OCI-M1 (cell line): ENCODE measurements around the gene THBS1.

Experiments
- DNase-seq: peaks from one replicate; lab custom pipeline; 2025; lab: John Stamatoyannopoulos, UW

Gene THBS1

GRCh38 chr15:39608185-39609139, 27.6 kb downstream of the THBS1 start:
- no peak for DNase-seq

GRCh38 chr15:39609166-39609916, 28.5 kb downstream of the THBS1 start:
- DNase-seq: no peak

- DNase-seq: peak; percentile 4
These were observed 29.8 kb downstream of the THBS1 start for GRCh38 chr15:39610665-39611064.

GRCh38 chr15:39613271-39613670, 32.4 kb downstream of the THBS1 start:
- no peak for DNase-seq

GRCh38 chr15:39613861-39614260, 33.0 kb downstream of the THBS1 start:
- DNase-seq: no peak

GRCh38 chr15:39616731-39617455, 36.0 kb downstream of the THBS1 start:
- no peak for DNase-seq

- DNase-seq: no peak
These were observed 37.4 kb downstream of the THBS1 start for GRCh38 chr15:39618063-39618823.

GRCh38 chr15:39621210-39621609, 40.3 kb downstream of the THBS1 start:
- DNase-seq: peak; percentile 8

GRCh38 chr15:39621976-39622375, 41.1 kb downstream of the THBS1 start:
- DNase-seq: no peak

- DNase-seq: no peak
These were observed 42.0 kb downstream of the THBS1 start for GRCh38 chr15:39622660-39623516.

- DNase-seq: no peak
These were observed 42.7 kb downstream of the THBS1 start for GRCh38 chr15:39623529-39623931.

- no peak for DNase-seq
These were observed 43.9 kb downstream of the THBS1 start for GRCh38 chr15:39624806-39625205.

- no peak for DNase-seq
These were observed 44.6 kb downstream of the THBS1 start for GRCh38 chr15:39625451-39625850.

- no peak for DNase-seq
These were observed 45.0 kb downstream of the THBS1 start for GRCh38 chr15:39625856-39626255.

GRCh38 chr15:39627451-39628143, 46.7 kb downstream of the THBS1 start:
- DNase-seq: no peak

- no peak for DNase-seq
These were observed 47.2 kb downstream of the THBS1 start for GRCh38 chr15:39628144-39628508.

- DNase-seq: no peak
These were observed 47.8 kb downstream of the THBS1 start for GRCh38 chr15:39628546-39629257.

GRCh38 chr15:39629371-39629770, 48.5 kb downstream of the THBS1 start:
- no peak for DNase-seq

GRCh38 chr15:39629906-39630305, 49.0 kb downstream of the THBS1 start:
- no peak for DNase-seq
